HG02571 (cell line): ENCODE results near the gene IL36A.

Source experiments
- ATAC-seq: cut with Tn5 transposase; IDR thresholded peaks from one replicate; pipeline ENCODE4 v1.9.1; 2021; ENCODE audit warnings: mild to moderate bottlenecking, moderate library complexity; ENCODE audit not compliant: unreplicated experiment

The IL36A gene, protein sequence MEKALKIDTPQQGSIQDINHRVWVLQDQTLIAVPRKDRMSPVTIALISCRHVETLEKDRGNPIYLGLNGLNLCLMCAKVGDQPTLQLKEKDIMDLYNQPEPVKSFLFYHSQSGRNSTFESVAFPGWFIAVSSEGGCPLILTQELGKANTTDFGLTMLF

GRCh38 chr2:113005030-113005509 is at the start of gene IL36A:
TSS of gene IL36A (plus strand) at chr2:113005459. CDS start at chr2:113005872, 413 bp downstream.
- no peak for ATAC-seq

DNA sequence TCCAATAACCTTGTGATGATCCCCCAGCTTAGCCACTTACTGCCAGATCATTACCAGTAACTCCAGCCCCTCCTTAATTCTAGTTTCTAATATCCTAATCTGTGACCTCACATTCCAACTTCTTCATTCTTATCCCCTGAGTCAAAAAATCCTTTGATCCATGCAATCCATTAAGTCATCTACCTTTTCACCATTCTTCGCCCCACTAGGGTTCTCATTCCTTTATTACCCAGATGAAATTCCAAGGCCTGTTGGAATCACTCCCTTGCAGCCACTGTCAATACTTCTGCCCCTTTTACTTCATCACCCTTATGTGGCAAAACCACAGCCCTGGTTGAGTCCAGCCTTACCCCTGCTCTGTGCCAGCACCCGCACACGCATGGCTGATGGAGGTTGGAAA is 47.7 kb upstream of the IL36A start:
- no peak for ATAC-seq

DNA sequence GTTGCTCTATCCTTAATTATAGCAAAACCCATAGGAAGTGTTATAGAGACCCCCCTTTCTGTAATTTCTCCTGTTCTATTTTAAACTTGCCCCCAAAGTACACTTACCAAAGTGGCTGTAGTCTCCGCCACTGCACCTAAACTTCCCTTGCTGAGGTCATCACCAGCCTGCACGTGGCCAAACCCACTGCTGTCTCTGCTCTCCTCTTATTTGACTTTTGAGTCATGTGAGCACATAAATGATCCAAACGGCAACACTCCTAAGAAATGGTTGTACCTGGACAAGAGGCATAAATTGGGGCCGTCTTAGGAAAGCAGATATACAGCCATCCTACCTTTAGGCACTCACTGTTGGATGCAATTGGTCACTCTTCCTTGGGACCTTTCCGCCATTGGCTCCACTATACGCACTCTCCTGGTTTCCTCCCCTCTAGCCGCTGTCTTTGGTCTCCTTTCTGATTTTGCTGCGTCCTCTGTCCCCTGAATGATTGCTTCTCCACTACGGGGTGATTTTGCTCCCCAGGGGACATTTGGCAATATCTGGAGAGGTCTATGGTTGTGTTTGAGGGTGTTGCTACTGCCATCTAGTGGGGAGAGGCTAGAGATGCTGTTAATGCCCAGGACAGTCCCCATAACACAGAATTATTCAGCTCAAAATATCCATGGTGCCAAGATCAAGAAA is 46.7 kb upstream of the IL36A start:
- ATAC-seq: no peak

GRCh38 chr2:112959109-112959812 is 46.0 kb upstream of the IL36A start:
- no peak for ATAC-seq

GRCh38 chr2:112960230-112960825 is 44.9 kb upstream of the IL36A start:
- no peak for ATAC-seq

DNA sequence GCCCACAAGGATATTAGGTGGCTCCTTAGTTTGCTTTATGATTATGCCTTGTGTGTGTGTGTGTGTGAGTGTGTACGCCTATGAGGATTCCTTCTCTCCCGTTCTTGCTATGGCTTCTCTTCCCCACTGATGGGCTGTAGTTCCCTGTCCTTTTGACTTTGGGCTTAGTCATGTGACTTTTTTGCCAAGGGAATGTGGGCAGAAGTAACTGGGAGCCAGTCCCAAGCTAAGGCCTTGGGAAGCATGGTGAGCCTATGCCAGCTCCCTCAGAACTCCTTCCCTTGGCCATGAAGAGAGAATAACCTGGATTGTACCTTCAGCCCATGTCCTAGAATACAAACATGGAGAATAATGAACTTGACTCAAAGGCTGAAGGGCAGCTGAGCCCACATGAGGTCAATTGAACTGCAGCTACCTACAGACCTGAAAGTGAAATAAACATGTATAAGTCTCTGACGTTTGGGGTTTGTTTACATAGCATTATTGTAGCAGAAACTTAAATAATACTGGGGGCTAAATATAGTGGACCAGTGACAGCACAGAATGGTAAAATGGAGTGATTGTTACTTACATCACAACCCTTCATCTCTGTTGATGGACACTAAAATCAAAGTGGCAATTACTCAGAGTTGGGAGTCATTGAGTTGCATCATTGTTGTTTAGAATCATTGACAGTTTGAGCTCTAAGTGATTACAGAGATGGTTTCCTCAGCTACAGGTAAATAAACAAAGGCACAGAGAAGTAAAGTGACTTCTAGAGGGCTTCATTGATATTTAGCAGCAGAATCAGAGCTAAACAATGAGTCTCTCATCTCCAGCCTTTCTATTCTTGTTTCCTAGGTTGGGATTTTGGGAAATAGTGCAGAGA is 42.7 kb upstream of the IL36A start:
- no peak for ATAC-seq

GRCh38 chr2:112967023-112967422 is 38.2 kb upstream of the IL36A start:
- no peak for ATAC-seq

- no peak for ATAC-seq
Measured at GRCh38 chr2:112972423-112973086, 32.7 kb upstream of the IL36A start.

DNA sequence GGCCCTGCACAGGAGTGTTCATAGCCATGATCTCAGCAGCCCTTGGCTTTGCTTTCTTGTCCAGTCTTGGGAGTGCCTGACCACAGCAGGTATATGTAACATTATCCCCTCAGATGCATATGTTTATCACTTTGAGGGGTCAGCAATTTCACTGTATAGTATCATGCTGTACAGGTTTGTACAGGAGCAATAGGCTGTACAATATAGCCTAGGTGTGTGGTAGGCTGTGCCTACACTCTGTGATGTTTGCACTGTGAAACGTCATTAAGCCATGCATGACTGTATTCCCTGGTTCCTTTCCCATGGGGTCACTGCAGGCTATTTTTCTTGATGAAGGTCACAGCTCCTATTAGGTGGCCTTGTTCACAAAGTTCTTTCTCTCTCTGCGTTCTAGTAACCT is 32.1 kb upstream of the IL36A start:
- ATAC-seq: no peak

DNA sequence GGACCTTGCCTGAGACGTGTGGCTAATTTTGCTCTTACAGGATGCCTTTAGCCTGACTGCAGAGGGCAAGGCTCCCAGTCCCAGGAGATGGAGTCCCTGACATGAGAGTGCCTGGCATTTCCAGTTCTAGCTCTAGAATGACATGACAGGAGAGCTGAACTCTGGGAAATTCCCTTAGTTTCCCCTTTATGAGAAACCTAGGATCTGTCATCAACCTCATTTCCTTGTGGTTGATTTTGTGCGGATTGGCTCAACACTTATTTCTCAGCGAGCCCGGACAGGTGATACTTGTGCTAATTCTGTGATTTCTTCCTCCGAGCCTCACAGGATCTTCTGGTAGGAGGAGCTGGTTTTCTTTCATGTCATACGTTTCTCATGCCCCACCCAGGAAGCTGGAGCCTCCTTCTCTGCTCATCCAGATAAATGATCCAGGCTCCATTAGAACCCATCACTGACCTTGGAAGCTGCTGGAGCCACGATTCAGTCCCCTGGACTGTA is 27.7 kb upstream of the IL36A start, which contains the start of gene IL36G:
IL36G (plus strand) TSS at position 448 of the 498 bp plus-strand sequence. CDS start 633 bp downstream, outside the sequence.
- ATAC-seq: no peak

DNA sequence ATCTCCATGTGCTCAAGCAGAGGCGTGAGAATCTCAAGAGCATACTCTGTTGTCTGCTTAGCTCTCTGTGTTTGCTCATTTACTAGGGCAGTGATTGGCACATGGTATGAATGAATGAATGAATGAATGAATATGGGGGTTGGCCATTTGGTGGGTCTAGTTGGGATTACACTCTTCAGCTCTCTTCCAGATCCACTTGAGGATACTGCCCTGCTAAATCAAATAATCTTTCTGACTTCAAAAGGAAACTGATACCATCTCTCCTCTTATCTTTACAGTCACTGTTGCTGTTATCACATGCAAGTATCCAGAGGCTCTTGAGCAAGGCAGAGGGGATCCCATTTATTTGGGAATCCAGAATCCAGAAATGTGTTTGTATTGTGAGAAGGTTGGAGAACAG is 25.5 kb upstream of the IL36A start:
- no peak for ATAC-seq

GRCh38 chr2:112980537-112980936 is 24.7 kb upstream of the IL36A start:
- ATAC-seq: no peak

DNA sequence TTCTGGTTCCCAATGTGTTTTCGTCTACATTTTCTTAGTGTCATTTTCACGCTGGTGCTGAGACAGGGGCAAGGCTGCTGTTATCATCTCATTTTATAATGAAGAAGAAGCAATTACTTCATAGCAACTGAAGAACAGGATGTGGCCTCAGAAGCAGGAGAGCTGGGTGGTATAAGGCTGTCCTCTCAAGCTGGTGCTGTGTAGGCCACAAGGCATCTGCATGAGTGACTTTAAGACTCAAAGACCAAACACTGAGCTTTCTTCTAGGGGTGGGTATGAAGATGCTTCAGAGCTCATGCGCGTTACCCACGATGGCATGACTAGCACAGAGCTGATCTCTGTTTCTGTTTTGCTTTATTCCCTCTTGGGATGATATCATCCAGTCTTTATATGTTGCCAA is 20.2 kb upstream of the IL36A start:
- ATAC-seq: no peak

DNA sequence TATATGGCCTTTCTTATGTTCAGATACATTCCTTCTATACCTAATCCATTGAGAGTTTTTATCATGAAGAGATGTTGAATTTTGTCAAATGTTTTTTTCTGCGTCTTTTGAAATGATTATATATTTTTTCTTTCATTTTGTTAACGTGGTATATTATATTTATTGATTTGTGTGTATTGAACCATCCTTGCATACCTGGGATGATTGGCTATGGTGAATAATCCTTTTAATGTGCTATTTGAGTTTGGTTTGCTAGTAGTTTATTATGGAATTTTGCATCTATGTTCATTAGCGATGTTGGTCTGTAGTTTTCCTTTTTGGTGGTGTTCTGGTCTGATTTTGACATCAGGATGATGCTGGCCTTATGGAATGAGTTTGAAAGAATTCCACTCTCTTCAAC is 15.6 kb upstream of the IL36A start:
- no peak for ATAC-seq

DNA sequence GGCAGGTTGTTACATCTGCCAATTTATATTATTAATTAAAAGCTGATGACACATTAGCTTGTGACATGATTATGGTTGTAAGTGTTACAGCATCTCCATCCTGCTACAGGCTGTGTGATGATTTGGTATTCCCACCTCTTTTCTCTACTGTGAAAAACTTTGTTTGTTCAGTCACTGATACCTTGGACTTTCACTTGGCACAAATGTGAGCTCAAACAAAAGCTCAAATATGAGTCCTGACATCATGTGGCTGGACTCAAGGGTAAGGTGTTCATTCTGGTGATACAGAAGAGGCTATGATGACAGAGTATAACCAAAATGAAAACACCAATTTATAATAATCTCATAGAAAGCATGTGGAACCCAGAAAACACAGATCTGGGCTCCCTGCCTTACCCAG is 11.4 kb upstream of the IL36A start:
- no peak for ATAC-seq

GRCh38 chr2:112994648-112995047 is 10.6 kb upstream of the IL36A start:
- no peak for ATAC-seq

GRCh38 chr2:112995346-112995920 is 9.8 kb upstream of the IL36A start:
- ATAC-seq: no peak

DNA sequence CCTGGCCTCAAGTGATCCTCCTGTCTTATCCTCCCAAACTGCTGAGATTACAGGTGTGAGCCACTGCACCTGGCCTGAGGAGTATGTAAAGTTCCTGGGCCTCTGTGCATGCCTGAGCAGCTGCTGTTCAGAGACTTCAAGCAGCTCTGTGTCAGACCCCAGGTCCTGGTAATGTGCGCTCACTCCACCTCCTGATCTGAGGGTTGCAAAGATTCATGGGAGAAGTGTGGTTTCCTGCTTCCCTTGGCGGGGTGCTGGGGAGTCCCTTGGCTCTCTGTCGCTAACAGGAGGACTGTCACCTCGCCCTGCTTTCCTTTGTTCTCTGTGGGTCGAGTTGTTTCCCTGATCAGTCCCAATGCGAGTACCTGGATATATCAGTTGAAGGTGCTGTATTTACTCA is 8.6 kb upstream of the IL36A start:
- ATAC-seq: no peak

- no peak for ATAC-seq
Measured at GRCh38 chr2:112997151-112997550, 8.1 kb upstream of the IL36A start.

DNA sequence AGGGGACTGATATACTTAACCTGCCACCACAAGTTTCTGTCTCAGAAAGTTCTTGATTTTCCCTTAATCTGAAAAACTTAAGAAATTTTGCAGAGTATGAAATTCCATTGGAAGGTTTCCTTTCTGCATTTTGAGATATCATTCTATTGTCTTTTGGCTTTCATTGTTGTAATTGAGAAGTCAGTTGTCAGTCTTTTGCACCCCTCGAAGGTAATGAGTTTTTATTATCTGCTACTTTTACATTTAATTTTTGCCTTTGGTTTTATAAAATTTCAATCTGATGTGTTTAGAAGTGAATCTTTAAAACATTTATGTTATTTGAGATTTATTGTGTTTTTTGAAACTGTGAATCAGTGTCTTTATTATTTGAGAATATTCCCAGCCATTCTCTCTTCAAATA is 4.8 kb upstream of the IL36A start:
- ATAC-seq: no peak
